ENCODE results near the gene KIF13A.
"Not testable (repeated sequence)": the region's sequence is repeated elsewhere in the genome, so short reads cannot be mapped to it uniquely, and the experiment has no call there.

KIF13A gene

GRCh38 chr6:17968876-17969275, 18.6 kb downstream of the KIF13A start:
- no peak for DNase-seq (ENCODE audit: low read depth)

- no peak for DNase-seq (ENCODE audit: low read depth)
Measured at GRCh38 chr6:17967668-17968518, 19.5 kb downstream of the KIF13A start.

DNA sequence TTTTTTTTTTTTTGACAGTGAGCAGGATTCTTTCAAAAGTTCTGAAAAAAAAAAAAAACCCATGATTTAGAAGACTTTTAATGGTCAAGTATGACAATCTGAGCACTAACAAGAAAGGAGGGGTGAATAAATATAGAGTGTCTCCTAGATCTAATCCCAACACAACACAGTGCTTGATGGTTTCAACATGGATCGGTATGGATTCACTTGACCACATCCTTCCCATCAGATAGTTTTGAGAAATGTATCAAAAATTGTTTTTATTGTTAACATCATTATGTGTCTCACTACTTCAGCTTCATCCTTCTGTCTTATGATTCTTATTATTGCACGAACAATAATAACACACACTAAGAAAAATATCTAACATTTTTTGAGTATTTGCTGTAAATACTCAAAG, 21.0 kb downstream of the KIF13A start:
- no peak for DNase-seq (ENCODE audit: low read depth)

- DNase-seq (ENCODE audit: low read depth), result no peak
Measured at GRCh38 chr6:17965397-17965796, 22.0 kb downstream of the KIF13A start.

DNA sequence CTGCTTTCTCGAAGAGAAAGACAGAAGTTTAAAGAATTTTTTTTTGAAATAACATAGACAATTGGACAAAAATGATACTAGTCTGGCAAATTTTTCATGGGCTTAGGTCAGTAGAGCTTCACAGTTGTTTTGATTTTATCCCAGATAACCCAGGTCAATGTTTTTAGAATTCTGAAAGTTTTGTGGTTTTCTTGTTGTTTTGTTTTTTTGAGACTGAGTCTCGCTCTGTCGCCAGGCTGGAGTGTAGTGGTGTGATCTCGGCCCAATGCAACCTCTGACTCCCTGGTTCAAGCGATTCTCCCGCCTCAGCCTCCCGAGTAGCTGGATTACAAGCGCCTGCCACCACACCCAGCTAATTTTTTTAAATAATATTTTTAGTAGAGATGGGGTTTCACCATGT, 22.8 kb downstream of the KIF13A start:
- DNase-seq (ENCODE audit: low read depth), result no peak

DNA sequence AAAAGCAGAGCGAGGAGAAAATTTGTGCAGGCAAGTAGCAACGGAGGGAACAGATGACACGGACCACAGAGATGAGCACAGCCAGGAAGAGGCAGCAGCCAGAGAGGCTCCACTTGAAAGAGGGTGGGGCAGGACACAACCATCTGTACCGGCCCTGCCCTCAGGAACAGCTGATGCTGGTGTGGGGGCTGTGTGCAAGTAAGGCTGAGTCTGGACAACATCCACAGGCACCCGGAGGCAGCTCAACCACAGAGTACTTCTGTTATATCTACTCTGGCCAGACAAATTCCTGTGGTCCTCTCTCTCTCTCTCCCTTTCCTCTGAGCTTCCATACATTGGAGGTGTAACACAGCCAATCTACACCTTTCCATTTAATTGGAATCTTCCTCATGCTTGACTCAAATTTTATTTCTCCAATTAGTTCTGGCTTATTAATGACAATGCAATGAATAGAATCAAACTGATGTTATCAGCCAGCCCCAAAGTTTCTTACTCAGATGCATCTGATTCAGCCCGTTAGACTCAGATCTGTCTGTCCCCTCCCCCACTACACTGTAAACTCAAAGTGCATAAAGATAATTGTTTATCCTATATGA, 24.9 kb downstream of the KIF13A start:
- no peak for DNase-seq (ENCODE audit: low read depth)

GRCh38 chr6:17959302-17959701, 28.1 kb downstream of the KIF13A start:
- no peak for DNase-seq (ENCODE audit: low read depth)

DNA sequence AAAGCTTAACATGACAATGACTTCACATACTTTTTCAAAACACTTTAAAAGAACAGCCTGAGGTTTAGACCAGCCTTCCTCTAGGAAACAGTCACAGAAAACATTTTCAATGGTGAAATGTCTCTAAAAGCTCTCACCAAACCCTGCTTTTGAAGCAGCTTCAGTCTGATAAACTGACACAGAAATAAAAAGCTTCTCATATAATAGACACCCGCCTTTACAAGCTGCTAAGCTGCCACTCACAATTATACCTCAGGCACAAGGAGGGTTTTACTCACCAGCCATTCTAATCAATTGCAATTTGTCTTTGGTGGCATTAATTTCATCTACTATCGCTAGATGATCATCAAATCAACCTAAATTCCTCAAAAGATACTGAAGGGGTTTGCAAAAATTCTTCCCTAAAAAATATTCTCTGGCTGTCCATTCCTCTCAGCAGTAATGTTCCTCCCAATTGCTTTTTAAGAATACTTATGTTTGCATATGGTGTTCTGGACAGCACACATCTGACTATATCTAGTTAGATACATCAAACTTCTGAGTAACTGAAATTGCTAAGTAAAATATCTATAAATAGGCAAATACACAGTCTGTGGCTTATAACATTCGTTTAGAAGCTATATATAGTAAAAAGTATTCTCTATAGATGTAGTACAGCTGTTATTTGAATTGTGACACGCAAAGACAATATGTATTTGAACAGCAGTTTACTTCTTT, 29.4 kb downstream of the KIF13A start:
- DNase-seq (ENCODE audit: low read depth), result no peak

GRCh38 chr6:17957498-17957897, 29.9 kb downstream of the KIF13A start:
- no peak for DNase-seq (ENCODE audit: low read depth)

- DNase-seq (ENCODE audit: low read depth), result no peak
Measured at GRCh38 chr6:17957086-17957485, 30.3 kb downstream of the KIF13A start.

DNA sequence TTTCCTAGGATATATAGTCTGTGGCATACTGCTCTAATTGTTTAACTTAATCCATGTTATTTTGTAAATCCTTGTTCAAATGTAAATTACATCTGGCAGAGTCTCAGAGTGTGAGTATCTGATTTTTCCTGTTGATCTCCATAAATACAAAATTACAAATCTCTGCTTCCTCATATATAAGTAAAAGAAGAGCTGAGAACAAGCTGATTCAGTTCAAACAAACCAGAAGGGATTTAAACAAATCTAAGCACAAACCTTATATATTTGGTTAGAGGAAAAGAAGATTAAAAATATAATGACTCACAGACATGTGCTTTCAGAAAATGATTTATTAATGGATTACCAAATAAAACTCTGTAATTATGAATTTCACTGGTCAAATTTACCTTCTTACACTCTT, 37.3 kb downstream of the KIF13A start:
- no peak for DNase-seq (ENCODE audit: low read depth)

DNA sequence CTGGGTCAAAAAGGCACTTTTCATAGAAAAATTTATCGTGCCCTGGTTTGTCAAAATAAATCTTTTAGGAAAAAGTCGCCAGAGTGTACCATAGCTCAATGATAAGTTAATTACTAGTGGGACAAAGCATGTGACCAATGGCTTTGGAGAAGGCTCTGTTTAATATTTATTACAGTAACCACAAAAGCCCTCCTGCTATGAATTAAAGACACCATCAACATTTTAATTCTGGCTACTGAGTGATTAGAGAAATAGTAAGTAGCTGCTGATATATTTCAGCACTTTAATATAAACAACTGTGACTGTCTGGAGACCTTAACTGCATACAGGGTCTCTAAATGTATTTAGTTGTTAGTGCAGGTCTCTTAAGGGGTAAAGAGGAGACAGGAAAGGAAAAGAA, 38.3 kb downstream of the KIF13A start:
- no peak for DNase-seq (ENCODE audit: low read depth)

GRCh38 chr6:17948725-17949124, 38.7 kb downstream of the KIF13A start:
- DNase-seq (ENCODE audit: low read depth), result no peak

- DNase-seq (ENCODE audit: low read depth), result not testable (repeated sequence)
Measured at GRCh38 chr6:17947574-17947973, 39.9 kb downstream of the KIF13A start.

GRCh38 chr6:17945575-17945974, 41.9 kb downstream of the KIF13A start:
- no peak for DNase-seq (ENCODE audit: low read depth)

DNA sequence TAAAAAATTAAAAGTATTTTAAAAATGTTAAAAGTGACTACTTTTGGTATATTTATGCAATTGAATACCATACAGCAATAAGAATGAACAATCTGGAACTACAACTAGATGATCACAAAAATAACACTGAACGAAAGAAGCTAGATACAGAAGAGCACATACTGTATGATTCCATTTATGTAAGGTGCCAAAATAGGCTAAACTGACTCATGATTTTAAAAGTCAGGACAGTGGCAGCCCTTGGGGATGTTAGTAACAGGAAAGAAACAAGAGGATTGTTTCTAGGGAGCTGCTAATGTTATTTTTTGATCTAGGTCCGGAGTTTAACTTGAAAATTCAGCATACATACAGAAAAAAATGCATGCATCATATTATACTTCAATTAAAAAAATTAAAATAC, 42.3 kb downstream of the KIF13A start:
- DNase-seq (ENCODE audit: low read depth), result no peak

- DNase-seq (ENCODE audit: low read depth), result no peak
Measured at GRCh38 chr6:17941318-17941717, 46.1 kb downstream of the KIF13A start.

GRCh38 chr6:17940151-17940792, 47.2 kb downstream of the KIF13A start:
- no peak for DNase-seq (ENCODE audit: low read depth)

DNA sequence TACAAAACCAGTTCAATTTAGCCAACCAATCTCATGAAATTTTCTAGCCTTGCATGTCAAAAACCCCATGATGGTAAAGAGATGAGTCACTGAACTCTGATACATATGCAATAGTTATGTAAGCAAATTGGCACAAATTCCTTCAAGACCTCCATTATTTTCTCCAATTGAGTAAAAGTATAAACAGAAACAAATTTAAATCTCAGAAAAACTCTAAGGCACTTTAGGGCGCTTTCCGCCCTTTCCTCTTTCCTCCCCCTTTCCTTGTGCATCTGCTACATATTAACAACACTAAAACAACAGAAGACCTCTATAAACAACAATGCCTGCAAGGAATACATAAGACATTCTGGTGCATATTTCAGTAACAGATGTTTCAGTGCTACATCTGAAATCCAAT, 48.5 kb downstream of the KIF13A start:
- DNase-seq (ENCODE audit: low read depth), result no peak

DNA sequence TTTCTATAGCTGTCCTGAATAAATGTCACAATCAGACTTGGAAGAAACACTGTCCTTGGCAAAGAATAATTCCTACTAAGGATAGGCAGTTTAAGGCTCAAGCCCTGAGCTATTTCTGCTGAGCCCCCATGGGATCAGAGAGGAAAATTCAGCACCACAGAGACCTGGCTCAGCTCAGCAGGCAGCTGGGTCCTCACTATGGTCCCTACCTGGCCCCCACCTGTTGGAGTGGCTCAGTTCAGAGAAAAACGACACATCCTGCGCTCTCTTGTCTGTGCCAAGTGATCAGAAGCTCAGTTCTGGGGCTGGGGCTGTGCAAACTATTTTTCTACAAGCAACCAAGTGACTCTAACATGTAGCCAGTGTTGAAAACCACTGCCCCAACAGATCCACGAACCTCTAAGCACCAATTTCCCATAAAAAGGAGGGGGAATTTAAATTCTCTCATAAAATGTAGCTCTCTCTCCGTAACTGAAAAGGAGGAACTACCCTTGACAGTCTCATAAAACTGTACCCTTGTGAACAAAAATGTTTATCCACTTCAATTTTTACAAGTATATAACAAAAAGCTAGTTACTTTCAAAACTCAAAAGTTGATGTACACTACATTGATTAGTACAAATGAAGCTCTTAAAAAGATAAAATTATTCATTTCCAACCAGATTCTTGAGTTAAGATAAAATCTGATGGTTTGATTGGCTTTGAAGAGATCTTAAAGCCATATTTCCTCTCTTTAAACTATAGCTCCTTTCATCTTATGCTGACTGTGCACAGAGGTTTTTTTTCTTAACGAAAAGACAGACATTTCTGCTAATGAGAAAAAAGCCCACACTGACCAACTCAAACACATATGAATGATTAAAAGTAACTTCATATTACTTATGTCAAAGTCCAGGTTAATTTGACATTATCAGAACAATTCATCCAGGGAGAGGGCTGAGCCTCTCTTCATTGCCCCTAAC, 52.0 kb downstream of the KIF13A start:
- DNase-seq (ENCODE audit: low read depth), result no peak

DNA sequence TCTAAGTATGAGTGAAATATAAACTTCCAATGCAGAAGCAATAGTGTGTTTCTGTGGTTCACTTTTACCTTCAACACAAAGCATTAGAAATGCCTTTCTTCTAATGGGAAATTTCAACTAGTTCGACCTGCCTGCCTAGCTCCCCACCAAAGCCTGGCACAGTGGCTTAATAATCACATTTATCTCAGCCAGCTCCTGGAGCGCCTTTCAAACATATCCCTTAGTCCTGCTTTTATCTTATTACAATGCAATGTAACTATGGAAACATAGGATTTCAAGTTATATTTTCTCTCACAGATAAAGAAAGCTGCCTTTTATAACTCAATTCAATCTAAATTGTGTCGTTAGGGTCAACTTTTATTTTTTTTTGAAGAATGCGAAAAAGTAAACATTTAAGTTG, 53.7 kb downstream of the KIF13A start:
- DNase-seq (ENCODE audit: low read depth), result no peak

All from T-helper 22 cell (primary cell).